ENCODE results near the gene LCOR. TPM values are rescaled to one million over a fixed set of nuclear protein-coding genes. Genes with fewer than 3 reads are reported as not detected.

The LCOR gene
- total and polyA plus RNA-seq, 5 experiments from 2014 or later: 18.9 to 51.2 (median 26.6) TPM

DNA sequence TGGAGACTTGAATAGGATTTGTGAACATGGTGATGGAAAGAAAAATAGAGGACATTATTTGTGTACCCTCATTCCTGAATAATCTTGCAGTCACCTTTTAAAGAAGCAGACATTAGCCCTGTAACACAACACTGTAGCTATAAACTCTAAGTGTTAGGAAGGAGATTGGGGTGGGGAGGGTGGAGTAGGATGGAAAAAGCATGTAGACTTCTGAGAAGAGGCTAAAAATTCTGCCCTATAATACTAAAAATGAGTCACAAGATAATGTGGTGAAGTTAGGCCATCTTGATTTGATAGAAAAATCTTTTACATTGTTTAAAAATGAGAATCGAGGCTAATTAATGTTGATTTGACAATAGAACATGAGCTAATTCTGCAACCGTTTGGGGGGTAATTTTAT is 128.8 kb downstream of the LCOR start:
- Mint-ChIP-seq H3K4me1 (no peaks in the 10 kb centered on the region), H3K27ac (no peak overlapping the region), H3K27me3 (no peaks in the 10 kb centered on the region), H3K36me3 (peaks cover under 1 to 48% (median 8%) of the 10 kb centered on the region in 3 donors), H3K9me3 (no peaks in the 10 kb centered on the region), H3K4me3 (no peak overlapping the region)
- ATAC-seq (no peak), DNase-seq (no peak)
- POLR2A ChIA-PET: no interaction called here

DNA sequence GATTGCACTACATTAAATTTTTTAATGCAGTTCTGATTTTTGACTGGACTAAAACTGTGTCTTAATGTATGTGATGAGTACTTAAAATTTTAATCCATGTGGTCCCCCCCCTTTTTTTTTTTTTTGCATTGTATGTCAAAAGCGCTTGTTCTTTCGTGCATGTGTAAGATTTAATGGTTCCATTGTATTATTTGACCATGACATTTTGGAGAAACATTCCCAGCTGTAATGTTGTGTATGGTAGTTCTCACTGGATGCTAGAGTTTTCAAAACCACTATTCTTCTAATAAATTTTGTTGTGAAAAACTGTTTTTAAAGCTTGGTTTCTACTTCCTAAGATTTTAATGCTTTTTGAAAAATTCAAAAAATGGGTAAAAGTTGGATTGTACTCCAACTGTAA is 132.0 kb downstream of the LCOR start:
- H3K27ac Mint-ChIP-seq: no peak overlapping the region
- H3K4me1 Mint-ChIP-seq: peaks cover 0 to 1% (median 0%) of the 10 kb centered on the region in 4 donors
- H3K4me3 Mint-ChIP-seq: no peak overlapping the region
- ATAC-seq (no peak), DNase-seq (no peak)
- no peaks in the 10 kb centered on the region for H3K27me3 Mint-ChIP-seq
- H3K36me3 Mint-ChIP-seq: peaks cover 0 to 26% (median 4%) of the 10 kb centered on the region in 3 donors
- POLR2A ChIA-PET: no interaction called here
- no peaks in the 10 kb centered on the region for H3K9me3 Mint-ChIP-seq

DNA sequence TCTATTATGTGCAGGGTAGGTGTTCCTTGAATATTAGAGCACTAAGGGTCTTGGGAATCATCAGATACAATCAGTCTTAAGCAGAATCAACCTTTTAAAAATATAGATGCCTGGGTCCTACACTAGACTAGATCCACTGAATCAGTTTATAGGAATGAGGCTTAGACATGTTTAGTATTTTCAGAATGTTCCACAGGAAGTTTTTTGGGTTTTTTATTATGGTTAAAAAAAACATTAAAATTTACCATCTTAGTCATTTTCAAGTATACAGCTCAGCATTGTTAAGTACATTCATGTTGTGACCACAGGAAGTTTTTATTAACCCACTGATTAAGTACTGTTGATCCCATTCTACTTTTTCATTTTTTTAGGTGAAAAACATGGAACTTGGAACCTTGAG is 135.7 kb downstream of the LCOR start:
- DNase-seq (no peak), ATAC-seq (no peak)
- Mint-ChIP-seq H3K9me3 (no peaks in the 10 kb centered on the region), H3K36me3 (peaks cover 0 to 12% (median 4%) of the 10 kb centered on the region in 3 donors), H3K27me3 (no peaks in the 10 kb centered on the region), H3K4me1 (peaks cover 0 to 2% (median under 1%) of the 10 kb centered on the region in 4 donors), H3K4me3 (no peak overlapping the region), H3K27ac (no peak overlapping the region)
- POLR2A ChIA-PET: no interaction called here

DNA sequence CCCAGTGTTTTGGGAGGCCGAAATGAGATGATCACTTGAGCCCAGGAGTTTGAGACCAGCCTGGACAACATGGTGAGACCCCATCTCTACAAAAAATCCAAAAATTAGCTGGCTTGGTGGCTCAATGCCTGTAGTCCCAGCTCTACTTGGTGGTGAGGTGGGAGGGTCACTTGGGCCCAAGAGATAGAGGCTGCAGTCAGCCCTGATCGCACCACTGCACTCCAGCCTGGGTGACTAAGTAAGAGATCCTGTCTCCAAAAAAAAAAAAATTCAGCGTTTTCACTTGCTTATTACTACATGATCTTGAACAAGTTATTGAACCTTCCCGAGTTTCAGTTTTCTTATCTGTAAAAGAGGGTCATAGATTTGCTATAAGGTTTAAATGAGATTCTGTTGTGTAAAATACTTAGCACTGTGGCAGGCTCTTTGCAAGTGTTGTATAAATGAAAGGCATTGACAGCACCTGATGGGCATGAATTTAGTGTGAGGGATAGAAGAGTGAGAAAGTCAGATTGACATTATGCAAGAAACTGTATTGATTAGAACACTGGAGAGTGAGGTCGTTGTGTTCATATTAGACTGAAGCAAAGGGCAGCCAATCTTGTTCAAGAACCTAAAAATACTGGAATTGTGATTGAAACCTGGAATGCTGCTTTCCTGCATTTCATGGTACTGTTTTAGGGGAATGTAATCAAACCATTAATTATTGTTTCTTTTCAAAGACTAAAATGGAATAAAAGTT is 136.8 kb downstream of the LCOR start:
- ATAC-seq: no peak
- Mint-ChIP-seq H3K36me3 (peaks cover 0 to 11% (median 7%) of the 10 kb centered on the region in 3 donors), H3K4me3 (no peak overlapping the region), H3K9me3 (no peaks in the 10 kb centered on the region), H3K27me3 (no peaks in the 10 kb centered on the region), H3K4me1 (peaks cover 0 to 2% (median under 1%) of the 10 kb centered on the region in 4 donors), H3K27ac (peak overlapping the region in 1 of 10 donors; percentile 11)
- POLR2A ChIA-PET: interaction anchor here (0.6 kb wide), 1 partner anchor 27 kb away, joined by 3 read pairs; no protein-coding TSS in a partner anchor
- DNase-seq: no peak

DNA sequence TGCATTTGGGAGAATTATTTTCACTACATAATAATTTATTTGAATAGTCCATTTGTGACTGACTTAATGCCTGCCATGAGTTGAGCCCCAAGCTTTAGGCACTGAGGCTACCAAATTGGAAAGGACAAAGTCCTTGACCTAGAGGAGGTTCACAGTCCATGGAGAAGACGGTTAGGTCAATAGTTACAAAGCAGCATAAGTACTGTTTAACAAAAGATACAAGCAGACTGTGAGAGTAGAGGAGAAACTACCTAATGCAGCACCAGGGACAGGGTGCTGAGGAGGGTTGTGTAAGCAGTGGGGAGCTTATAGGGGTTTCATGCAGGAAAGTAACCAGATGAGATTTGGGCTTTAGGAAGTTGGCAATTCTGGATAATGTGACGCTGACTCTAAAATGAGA is 139.2 kb downstream of the LCOR start:
- H3K27me3 Mint-ChIP-seq: no peaks in the 10 kb centered on the region
- H3K9me3 Mint-ChIP-seq: no peaks in the 10 kb centered on the region
- H3K4me1 Mint-ChIP-seq: peaks cover 0 to 4% (median 2%) of the 10 kb centered on the region in 4 donors
- no peak overlapping the region for H3K4me3 Mint-ChIP-seq
- ATAC-seq (no peak), DNase-seq (no peak)
- H3K36me3 Mint-ChIP-seq: peaks cover 0 to 5% (median 3%) of the 10 kb centered on the region in 3 donors
- POLR2A ChIA-PET: no interaction called here
- H3K27ac Mint-ChIP-seq: no peak overlapping the region

DNA sequence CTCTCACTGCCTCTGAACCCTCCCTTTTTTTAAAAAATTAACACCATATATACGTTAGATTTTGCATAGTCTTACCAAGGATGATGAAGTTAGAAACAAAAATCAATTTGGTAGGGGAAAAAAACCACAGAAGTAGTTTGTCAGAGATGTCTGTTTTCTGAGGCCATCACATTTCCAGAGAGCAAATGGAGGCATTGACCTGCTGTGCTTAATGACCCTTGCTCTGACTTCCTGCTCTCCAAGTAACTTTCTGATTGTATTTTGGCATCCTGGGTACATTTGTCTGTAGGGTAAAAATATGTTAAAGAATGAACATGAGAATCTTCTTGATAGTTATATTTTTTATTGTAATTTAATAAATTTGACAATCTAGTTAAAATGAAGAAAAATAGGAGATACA is 140.2 kb downstream of the LCOR start:
- no peak for ATAC-seq
- Mint-ChIP-seq H3K27me3 (no peaks in the 10 kb centered on the region), H3K4me1 (peaks cover 0 to 4% (median 2%) of the 10 kb centered on the region in 4 donors), H3K4me3 (no peak overlapping the region), H3K36me3 (peaks cover 0 to 3% (median 0%) of the 10 kb centered on the region in 3 donors), H3K9me3 (no peaks in the 10 kb centered on the region), H3K27ac (no peak overlapping the region)
- no peak for DNase-seq
- POLR2A ChIA-PET: no interaction called here

DNA sequence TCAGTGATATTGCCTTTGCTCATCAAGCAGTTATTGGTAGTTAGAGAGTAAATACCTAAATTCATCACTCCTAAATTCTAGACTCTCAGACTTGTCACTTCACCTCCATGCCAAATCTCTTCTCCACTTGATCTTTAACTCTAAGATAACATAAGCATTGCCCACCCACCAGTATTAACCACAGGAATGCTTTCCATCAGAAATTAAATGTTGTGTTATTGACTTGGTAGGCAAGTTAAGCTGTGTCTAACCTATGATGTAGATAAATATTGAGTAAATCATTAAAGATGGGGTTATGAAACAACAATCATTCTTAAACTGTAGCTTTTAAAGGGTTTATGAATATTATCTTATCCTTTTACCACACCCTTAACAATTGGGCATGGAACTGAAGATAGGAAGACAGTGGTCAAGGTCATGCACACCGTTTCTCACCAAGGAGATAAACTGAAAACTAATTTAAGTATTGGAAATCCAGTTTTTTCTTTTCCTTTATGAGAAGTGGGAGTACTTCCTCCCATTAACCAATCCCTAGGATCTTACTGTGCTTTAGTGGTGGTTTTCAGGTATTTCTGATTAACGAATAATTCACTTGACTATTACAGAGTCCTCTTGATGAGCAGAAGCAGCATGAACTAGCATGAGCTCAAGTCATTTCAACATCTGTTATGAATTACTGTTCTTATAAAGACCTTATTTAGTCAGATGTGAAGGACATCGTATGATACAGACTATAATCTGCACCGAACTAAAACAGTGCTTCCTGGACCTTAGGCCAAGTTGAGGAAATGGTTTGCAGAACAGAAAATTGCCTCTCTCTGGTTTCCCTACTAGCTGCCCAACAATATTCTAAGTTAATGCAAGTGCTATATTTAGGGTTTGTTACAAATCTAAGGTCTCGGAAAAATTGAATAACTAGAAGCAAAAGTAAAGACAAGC is 142.0 kb downstream of the LCOR start:
- H3K4me3 Mint-ChIP-seq: no peak overlapping the region
- H3K4me1 Mint-ChIP-seq: peaks cover 0 to 4% (median under 1%) of the 10 kb centered on the region in 4 donors
- POLR2A ChIA-PET: no interaction called here
- no peak for DNase-seq
- no peaks in the 10 kb centered on the region for H3K9me3 Mint-ChIP-seq
- H3K36me3 Mint-ChIP-seq: peaks cover 0 to 8% (median 5%) of the 10 kb centered on the region in 3 donors
- H3K27me3 Mint-ChIP-seq: no peaks in the 10 kb centered on the region
- H3K27ac Mint-ChIP-seq: no peak overlapping the region
- ATAC-seq: no peak

DNA sequence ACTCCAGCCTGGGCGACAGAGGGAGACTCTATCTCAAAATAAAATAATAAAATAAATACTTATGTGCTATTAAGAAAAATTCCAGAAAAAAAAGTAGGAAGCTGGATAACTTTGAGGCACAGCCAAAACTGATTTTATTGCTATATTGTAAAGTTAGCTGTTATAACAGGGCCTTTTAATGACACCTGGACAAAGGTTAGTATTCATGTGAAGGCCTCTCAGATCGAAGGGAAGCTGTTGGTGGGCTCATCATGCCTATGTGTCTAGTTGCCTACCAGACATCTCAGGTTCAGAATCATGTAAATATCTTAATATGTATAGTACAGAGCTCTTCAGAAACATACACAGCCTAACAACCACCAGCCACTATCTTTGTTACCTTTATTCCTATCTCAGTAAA is 143.0 kb downstream of the LCOR start:
- ATAC-seq (no peak), DNase-seq (no peak)
- no peaks in the 10 kb centered on the region for H3K27me3 Mint-ChIP-seq
- peaks cover 0 to 4% (median 0%) of the 10 kb centered on the region in 4 donors for H3K4me1 Mint-ChIP-seq
- H3K27ac Mint-ChIP-seq: no peak overlapping the region
- H3K9me3 Mint-ChIP-seq: no peaks in the 10 kb centered on the region
- POLR2A ChIA-PET: no interaction called here
- H3K36me3 Mint-ChIP-seq: peaks cover 0 to 8% (median 8%) of the 10 kb centered on the region in 3 donors
- H3K4me3 Mint-ChIP-seq: no peak overlapping the region

DNA sequence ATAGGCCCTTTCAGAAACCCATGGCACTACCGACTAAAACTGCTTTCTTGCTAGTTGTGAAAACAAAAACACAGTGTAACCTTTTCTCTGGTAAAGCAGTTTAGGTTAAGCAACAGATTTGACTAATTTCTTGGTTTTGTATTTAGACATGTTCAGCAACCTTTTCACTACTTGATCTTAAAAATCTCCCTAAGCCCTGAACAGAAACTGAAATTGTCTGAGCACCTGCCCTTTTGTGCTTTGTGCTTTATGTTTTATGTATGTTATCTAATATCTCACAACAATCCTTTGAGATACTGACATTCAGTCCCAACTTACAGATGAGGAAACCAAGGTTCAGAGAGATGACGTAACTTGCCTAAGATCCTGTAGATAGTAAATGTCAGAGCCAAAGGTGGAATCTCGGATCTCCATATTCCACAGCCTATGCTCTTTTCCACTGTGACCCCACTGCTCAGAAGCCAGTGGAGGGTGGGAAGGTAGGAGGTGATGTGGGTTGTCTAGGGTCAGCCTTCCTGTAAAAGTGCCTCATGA is 146.6 kb downstream of the LCOR start:
- Mint-ChIP-seq H3K4me1 (peaks cover 0 to 11% (median 6%) of the 10 kb centered on the region in 4 donors), H3K36me3 (peaks cover 12 to 32% (median 28%) of the 10 kb centered on the region in 3 donors), H3K27me3 (no peaks in the 10 kb centered on the region), H3K9me3 (no peaks in the 10 kb centered on the region), H3K4me3 (no peak overlapping the region), H3K27ac (no peak overlapping the region)
- ATAC-seq: no peak
- DNase-seq: no peak
- POLR2A ChIA-PET: no interaction called here

DNA sequence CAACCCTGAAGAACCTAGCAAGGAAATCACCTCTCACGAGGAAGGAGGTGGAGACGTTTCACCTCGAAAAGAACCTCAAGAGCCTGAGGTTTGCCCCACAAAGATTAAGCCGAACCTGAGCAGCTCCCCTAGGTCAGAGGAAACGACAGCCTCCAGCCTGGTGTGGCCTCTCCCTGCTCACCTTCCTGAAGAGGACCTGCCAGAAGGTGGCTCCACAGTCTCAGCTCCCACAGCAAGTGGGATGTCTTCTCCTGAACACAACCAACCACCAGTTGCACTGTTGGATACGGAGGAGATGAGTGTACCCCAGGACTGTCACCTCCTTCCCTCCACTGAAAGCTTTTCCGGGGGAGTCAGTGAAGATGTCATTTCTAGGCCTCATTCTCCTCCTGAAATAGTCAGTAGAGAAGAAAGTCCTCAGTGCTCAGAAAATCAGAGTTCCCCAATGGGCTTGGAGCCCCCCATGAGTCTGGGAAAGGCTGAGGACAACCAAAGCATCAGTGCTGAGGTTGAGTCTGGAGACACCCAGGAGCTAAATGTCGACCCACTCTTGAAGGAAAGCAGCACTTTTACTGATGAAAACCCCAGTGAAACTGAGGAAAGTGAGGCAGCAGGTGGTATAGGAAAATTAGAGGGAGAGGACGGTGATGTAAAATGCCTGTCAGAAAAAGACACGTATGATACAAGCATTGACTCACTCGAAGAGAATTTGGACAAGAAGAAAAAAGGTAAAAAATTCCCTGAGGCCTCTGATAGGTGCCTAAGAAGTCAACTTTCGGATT is 150.2 kb downstream of the LCOR start:
- Mint-ChIP-seq H3K4me1 (peaks cover 2 to 25% (median 16%) of the 10 kb centered on the region in 4 donors), H3K36me3 (peaks cover 12 to 33% (median 30%) of the 10 kb centered on the region in 3 donors), H3K27me3 (no peaks in the 10 kb centered on the region), H3K4me3 (no peak overlapping the region), H3K27ac (peak overlapping the region in 2 of 10 donors; percentile 39 to 58), H3K9me3 (no peaks in the 10 kb centered on the region)
- POLR2A ChIA-PET: no interaction called here
- no peak for ATAC-seq
- no peak for DNase-seq

DNA sequence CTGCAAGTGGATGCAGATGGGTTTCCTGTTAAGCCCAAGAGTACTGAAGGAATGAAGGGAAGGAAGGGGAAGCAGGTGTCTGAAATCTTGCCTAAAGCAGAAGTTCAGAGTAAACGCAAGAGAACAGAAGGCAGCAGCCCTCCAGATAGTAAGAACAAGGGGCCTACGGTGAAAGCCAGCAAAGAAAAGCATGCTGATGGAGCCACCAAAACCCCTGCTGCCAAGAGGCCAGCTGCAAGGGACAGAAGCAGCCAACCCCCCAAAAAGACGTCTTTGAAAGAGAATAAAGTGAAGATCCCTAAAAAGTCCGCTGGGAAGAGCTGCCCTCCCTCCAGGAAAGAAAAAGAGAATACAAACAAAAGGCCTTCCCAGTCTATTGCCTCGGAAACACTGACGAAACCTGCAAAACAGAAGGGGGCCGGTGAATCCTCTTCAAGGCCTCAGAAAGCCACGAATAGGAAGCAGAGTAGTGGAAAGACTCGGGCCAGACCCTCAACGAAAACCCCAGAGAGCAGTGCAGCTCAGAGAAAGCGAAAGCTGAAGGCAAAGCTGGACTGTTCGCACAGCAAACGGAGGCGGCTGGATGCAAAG is 152.5 kb downstream of the LCOR start:
- H3K9me3 Mint-ChIP-seq: no peaks in the 10 kb centered on the region
- ATAC-seq: no peak
- H3K4me1 Mint-ChIP-seq: peaks cover 2 to 25% (median 16%) of the 10 kb centered on the region in 4 donors
- H3K27ac Mint-ChIP-seq: peak overlapping the region in 8 of 10 donors; percentile 40 to 70 (median 53)
- H3K27me3 Mint-ChIP-seq: no peaks in the 10 kb centered on the region
- H3K36me3 Mint-ChIP-seq: peaks cover 12 to 28% (median 22%) of the 10 kb centered on the region in 3 donors
- peak overlapping the region in 8 of 10 donors; percentile 23 to 66 (median 58) for H3K4me3 Mint-ChIP-seq
- no peak for DNase-seq
- POLR2A ChIA-PET: no interaction called here

Measured in naive thymus-derived CD8-positive, alpha-beta T cell (primary cell).